HL-60 (cell line): ENCODE measurements around the gene C10orf71.

Experiments used
- DNase-seq, 2 experiments: peaks; one replicate each; pipeline ENCODE4 v3.0.0-alpha.2; 2010 to 2020; ENCODE audit warnings: low read depth in 1 of 2, low spot score in 1 of 2
- H3K27ac ChIP-seq: fragments of 250-450 bp; sonication (Bioruptor Pico); replicated peaks from 2 replicates; pipeline ENCODE4 v1.5.1; 2020; ENCODE audit warnings: mild to moderate bottlenecking, moderate library complexity
- H3K27me3 ChIP-seq: fragments of 250-450 bp; sonication (Bioruptor Pico); 2 replicates; pipeline ENCODE4 v1.5.1; 2021; ENCODE audit warnings: mild to moderate bottlenecking, moderate library complexity; ENCODE audit not compliant: insufficient read depth, poor library complexity, severe bottlenecking
- H3K4me3 ChIP-seq: replicated peaks from 2 replicates; pipeline ENCODE4 v1.5.1; 2011; ENCODE audit warnings: mild to moderate bottlenecking, control low read depth, low read length; ENCODE audit not compliant: insufficient read depth
- GABPA ChIP-seq: IDR thresholded peaks from 2 replicates; pipeline ENCODE4 v1.6.1; 2012; ENCODE audit warnings: low read depth
- POLR2AphosphoS5 ChIP-seq: IDR thresholded peaks from 2 replicates; pipeline ENCODE4 v1.6.1; 2012; ENCODE audit warnings: low read depth
- SPI1 ChIP-seq: IDR thresholded peaks from 2 replicates; pipeline ENCODE4 v1.6.1; 2012; ENCODE audit warnings: low read depth, mild to moderate bottlenecking, borderline replicate concordance
- TF ChIP-seq, protein P1 (sequence below): IDR thresholded peaks from 2 replicates; pipeline ENCODE4 v1.6.1; 2012; ENCODE audit warnings: low read depth; ENCODE audit not compliant: insufficient replicate concordance
- TF ChIP-seq, protein P2 (sequence below): IDR thresholded peaks from one replicate; pipeline ENCODE4 v1.5.1; 2011; ENCODE audit warnings: low read length, control low read depth, inconsistent platforms; ENCODE audit not compliant: insufficient read depth

C10orf71 gene

GRCh38 chr10:49310460-49310859 is 11.5 kb downstream of the C10orf71 start:
- no peak for DNase-seq
- Histone ChIP-seq H3K4me3 (no peak overlapping the region; the same call in 1 of the 2 replicates), H3K27ac (no peak overlapping the region), H3K27me3 (no peaks in the 10 kb centered on the region)
- TF ChIP-seq GABPA = no peak
- TF ChIP-seq, protein P1, sequence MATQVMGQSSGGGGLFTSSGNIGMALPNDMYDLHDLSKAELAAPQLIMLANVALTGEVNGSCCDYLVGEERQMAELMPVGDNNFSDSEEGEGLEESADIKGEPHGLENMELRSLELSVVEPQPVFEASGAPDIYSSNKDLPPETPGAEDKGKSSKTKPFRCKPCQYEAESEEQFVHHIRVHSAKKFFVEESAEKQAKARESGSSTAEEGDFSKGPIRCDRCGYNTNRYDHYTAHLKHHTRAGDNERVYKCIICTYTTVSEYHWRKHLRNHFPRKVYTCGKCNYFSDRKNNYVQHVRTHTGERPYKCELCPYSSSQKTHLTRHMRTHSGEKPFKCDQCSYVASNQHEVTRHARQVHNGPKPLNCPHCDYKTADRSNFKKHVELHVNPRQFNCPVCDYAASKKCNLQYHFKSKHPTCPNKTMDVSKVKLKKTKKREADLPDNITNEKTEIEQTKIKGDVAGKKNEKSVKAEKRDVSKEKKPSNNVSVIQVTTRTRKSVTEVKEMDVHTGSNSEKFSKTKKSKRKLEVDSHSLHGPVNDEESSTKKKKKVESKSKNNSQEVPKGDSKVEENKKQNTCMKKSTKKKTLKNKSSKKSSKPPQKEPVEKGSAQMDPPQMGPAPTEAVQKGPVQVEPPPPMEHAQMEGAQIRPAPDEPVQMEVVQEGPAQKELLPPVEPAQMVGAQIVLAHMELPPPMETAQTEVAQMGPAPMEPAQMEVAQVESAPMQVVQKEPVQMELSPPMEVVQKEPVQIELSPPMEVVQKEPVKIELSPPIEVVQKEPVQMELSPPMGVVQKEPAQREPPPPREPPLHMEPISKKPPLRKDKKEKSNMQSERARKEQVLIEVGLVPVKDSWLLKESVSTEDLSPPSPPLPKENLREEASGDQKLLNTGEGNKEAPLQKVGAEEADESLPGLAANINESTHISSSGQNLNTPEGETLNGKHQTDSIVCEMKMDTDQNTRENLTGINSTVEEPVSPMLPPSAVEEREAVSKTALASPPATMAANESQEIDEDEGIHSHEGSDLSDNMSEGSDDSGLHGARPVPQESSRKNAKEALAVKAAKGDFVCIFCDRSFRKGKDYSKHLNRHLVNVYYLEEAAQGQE = no peak
- TF ChIP-seq POLR2AphosphoS5 = no peak
- TF ChIP-seq, protein P2, sequence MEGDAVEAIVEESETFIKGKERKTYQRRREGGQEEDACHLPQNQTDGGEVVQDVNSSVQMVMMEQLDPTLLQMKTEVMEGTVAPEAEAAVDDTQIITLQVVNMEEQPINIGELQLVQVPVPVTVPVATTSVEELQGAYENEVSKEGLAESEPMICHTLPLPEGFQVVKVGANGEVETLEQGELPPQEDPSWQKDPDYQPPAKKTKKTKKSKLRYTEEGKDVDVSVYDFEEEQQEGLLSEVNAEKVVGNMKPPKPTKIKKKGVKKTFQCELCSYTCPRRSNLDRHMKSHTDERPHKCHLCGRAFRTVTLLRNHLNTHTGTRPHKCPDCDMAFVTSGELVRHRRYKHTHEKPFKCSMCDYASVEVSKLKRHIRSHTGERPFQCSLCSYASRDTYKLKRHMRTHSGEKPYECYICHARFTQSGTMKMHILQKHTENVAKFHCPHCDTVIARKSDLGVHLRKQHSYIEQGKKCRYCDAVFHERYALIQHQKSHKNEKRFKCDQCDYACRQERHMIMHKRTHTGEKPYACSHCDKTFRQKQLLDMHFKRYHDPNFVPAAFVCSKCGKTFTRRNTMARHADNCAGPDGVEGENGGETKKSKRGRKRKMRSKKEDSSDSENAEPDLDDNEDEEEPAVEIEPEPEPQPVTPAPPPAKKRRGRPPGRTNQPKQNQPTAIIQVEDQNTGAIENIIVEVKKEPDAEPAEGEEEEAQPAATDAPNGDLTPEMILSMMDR = no peak
- no peak for TF ChIP-seq SPI1

- TF ChIP-seq SPI1 (no peak), POLR2AphosphoS5 (no peak), GABPA (no peak)
- TF ChIP-seq, protein P1 = no peak
- TF ChIP-seq, protein P2 = no peak
- Histone ChIP-seq H3K27me3 (no peaks in the 10 kb centered on the region), H3K4me3 (no peak overlapping the region), H3K27ac (no peak overlapping the region)
- no peak for DNase-seq
Measured at GRCh38 chr10:49310901-49311554, 12.1 kb downstream of the C10orf71 start.

GRCh38 chr10:49311555-49312236 is 12.7 kb downstream of the C10orf71 start:
- Histone ChIP-seq H3K27ac (no peak overlapping the region), H3K27me3 (no peaks in the 10 kb centered on the region), H3K4me3 (no peak overlapping the region)
- DNase-seq = no peak
- no peak for TF ChIP-seq SPI1
- no peak for TF ChIP-seq GABPA

DNA sequence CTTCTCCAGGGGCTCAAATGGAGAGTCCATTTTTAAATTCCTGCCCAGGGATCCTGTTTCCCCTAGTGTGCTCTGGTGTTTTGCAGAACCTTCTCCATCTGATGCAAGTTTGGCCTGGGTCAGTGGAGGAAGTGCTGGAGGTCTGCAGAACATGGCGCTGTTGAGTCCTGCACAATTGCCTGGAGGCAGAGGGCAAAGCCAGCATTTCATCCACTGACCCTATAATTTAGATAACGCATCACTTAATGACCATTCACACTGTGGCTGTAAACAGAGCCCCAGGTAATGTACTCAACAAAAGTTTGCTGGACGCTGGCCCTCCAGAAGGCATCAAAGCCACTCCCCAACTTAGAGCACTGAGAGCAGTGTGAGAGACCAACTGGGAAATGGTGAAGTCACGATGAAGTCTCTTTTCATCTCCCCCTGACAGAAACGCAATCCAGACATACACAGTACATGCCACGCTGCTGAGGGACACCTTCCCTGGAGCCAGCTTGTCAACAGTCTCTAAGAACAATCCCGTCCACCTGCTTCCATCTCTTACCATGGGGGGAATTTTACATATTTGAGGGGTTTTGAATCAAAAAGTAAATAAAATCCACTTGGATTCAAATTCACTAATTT is 13.4 kb downstream of the C10orf71 start:
- no peak for TF ChIP-seq SPI1
- TF ChIP-seq, protein P2 = no peak
- no peak for TF ChIP-seq GABPA
- TF ChIP-seq, protein P1 = no peak
- no peak for TF ChIP-seq POLR2AphosphoS5
- H3K4me3 ChIP-seq = no peak overlapping the region
- no peak for DNase-seq
- no peaks in the 10 kb centered on the region for H3K27me3 ChIP-seq
- no peak overlapping the region for H3K27ac ChIP-seq
